Activated CD8-positive, alpha-beta memory T cell treated with anti-CD3 and anti-CD28 coated beads, Interleukin-2, amount 50 U/mL, for 48 hours (primary cell): ENCODE data around the gene EPHA4.
A peak's percentile ranks its signal among the peaks of the same experiment; 100 is the strongest.

Experiments used
- DNase-seq: peaks from one replicate; pipeline ENCODE4 v3.0.0-alpha.2; 2020

EPHA4 gene

GRCh38 chr2:221572219-221572820 lies at the start of gene EPHA4:
EPHA4 (minus strand) TSS chr2:221572304; CDS start chr2:221572248, 56 bp downstream.
- DNase-seq = peak; percentile 87

DNA sequence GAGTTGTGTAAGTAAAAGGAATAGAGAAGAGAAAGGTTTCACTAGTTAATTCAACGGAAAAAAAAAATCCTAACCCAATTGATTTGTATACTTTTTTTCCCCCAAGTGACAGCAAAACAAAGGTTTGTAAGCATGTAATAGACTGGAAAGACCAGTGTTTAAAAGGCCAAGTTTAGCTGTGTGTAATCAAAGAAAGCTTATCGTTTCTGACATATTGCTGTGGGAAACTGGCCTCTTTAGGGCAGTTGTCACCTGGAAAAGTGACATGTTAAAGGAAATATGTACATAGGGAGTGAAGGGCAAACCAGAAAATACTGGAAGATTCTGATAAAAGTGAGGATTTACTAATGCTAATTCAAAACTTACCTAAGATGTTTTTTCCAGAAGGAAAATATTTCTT lies 45.9 kb upstream of the EPHA4 start:
- DNase-seq = no peak

DNA sequence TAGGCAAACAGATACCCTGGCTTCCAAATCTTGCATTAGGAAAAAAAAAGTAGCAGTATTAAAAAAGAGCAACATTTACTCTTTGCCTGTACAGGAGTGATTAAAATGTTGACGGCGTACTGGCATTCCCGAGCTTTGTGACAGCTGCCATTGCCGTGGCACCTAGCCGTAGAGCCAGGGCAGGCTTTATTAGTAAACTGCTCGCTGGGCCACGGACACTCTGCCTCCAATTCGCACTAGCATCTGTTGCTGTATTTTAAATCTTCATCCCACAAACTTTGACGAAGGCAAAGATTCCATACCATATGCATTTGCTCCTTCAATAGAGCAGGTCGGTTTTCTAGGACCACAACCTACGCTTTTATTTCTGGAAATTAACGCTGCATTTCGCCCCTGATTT lies 44.5 kb upstream of the EPHA4 start:
- DNase-seq = no peak

- DNase-seq = no peak
Measured at GRCh38 chr2:221614274-221614673, 42.2 kb upstream of the EPHA4 start.

DNA sequence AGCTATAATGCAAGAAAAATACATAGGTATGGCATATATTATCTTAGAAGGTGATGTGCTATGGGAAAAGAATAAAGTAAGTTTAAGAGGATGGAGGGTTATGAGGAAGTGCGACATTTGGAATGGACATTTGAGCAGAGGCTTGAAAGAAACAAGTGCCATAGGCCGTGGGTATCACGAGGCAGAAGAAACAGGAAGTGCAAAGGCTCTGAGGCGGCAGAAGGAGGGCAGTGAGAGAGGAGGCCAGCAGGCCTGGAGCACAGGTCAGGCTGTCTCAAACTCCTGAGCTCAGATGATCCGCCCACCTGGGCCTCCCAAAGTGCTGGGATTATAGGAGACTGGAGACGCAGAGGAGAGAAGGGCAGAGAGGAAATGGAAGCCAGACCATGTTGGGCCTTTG lies 40.7 kb upstream of the EPHA4 start:
- DNase-seq = no peak

DNA sequence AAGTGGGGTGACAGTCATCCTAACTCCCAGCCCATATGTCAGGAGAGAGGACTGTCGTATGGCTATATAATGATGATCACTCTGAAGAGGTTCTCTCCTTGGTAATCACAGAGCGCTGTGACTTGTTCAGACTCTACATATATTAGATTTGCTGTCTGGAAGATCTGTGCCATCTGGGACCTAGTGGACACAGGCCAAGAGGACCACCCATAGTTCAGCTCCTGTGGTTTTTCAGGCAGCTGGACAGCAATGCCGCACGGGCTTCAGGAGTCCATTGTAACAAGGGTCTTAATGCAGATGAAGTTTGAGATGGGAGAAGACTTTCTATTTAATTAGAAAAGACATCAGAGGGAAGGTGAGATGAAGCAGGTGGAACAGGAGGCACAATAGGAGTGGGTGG lies 40.1 kb upstream of the EPHA4 start:
- DNase-seq = no peak

DNA sequence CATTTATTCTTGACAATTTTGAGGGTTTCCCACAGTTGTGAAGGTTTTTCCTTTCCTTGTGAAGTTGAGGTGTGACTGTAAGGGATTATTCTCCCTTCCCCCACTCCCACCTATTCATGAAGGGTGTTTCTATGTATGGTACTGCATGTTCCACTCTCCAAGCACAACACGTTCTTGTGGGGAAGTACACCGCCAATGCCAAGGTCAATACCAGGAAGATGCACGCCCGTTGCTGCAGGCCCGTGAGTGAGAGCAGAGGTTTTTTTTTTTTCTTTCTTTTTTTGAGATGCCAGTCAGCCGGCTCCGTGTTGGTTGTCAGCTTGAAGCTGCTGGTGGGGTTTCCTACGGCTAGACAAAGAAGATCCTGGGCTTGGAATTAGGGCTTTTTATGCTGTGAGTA lies 38.6 kb upstream of the EPHA4 start:
- no peak for DNase-seq

DNA sequence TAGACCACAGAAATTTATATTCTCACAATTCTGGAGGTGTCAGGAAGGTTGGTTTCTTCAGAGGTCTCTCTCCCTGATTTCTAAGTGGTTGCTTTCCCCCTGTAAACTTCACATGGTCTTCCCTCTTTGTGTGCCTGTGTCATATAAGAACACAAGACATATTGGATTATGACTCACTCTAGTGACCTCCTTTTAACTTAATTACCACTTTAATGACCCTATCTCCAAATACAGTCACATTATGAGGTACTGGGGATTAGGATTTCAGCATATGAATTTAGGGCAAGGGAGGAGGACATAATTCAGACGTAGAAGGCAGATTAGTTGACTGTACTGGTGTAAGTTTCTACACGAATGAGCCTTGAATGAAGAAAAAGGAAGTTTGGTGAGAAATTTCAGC lies 38.2 kb upstream of the EPHA4 start:
- no peak for DNase-seq

DNA sequence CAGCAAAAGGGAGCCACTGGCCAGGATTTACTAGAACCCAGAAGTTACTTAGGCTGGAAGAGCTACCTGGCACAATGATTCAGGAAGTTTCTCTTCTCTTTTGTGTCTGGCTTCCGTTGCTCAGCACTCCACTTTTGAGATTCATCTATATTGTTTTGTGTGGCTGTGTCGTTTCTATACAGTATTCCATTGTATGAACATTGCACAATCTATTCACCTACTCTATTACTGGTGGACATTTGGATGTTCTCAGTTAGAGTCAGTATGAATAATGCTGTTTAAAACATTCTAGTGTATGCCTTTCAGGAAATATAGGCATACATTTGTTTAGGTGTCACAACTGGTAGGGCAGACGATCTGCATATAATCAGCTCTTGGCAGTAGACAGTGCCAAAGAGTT lies 36.3 kb upstream of the EPHA4 start:
- DNase-seq = no peak

- DNase-seq = no peak
Measured at GRCh38 chr2:221606424-221606823, 34.3 kb upstream of the EPHA4 start.

DNA sequence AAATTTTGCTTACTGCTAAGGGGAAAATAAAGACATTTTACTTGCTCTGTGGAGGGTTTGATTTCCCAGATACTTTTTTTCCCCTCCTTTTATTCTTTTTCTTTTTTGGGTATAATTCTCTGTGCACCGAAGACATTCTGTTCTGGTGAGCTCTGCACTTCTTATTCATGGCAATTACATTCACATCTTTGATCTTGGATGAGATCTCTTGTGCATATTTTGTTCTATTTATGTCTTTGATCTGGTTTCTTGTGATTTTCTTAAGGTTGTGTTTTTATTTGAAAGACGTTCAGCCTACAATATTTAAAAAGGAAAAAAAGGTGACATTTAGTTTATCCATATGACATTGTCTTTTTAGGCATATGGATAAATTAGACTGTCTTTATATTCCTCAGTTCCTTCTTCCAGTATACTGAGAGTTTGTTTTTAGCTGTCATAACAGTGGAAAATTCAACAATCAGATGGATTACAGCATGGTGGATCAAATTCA lies 33.7 kb upstream of the EPHA4 start:
- no peak for DNase-seq

- no peak for DNase-seq
Measured at GRCh38 chr2:221602938-221603337, 30.8 kb upstream of the EPHA4 start.

- no peak for DNase-seq
Measured at GRCh38 chr2:221601376-221601775, 29.3 kb upstream of the EPHA4 start.

DNA sequence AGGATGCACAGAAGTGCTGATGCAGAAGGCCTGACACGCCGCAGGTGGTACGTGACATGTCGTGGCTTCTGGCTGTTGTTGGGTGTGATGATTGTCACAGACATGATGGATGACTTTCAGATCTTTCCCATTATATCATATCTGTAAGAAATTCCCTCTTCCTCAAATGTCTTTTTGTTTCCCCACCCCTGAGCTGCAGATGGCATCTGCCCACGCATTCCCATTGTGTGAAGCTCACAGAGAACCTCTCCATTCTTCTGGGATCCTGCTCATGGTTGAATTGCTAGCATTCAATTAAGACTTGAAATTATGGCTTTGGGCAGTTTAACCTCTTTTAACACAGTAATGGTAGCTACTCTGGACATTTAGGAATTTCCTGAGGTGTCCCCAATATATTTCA lies 28.3 kb upstream of the EPHA4 start:
- no peak for DNase-seq

GRCh38 chr2:221596192-221596591 lies 24.1 kb upstream of the EPHA4 start:
- no peak for DNase-seq

DNA sequence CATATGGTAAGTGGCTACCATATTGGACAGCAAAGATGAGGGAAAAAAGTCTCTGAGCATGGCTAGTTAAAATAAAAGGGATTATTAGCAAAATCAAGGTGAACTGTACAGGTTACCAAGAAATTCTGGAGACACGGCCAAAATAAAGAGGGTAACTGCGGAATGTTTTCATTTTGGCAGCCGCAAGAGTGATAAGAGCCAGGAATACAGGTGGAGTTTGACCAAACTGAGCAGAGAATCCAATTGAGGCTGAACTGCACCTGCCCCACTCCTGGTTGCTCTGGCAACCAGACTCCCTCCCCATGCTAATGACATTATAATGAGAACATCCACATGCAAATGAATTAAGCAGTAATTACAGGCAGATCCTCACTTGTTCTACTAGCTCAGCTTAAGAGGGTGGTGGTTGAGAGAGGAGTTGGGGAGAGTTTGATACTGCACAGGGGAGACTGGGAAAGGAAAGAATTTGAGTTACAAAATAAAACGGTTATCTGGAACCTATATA lies 18.8 kb upstream of the EPHA4 start:
- DNase-seq = no peak

DNA sequence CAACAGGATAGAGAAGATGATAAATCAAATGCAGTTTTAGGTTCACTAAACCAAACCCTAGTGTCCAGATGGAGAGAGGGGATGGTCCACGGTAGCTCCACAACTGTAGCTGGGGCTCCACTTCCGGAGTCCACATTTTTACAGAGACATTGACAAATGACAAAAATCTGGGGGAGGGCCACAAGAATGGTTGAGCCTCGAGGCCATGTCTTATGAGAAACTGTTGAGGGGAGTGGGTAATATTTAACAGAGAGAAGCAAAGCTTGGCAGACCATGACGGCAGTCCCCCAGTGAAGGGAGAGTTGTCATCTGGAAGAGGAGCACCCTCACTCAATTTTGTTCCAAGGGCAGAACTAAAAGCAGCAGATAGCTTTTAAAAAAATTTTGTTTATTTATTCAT lies 17.6 kb upstream of the EPHA4 start:
- DNase-seq = no peak

DNA sequence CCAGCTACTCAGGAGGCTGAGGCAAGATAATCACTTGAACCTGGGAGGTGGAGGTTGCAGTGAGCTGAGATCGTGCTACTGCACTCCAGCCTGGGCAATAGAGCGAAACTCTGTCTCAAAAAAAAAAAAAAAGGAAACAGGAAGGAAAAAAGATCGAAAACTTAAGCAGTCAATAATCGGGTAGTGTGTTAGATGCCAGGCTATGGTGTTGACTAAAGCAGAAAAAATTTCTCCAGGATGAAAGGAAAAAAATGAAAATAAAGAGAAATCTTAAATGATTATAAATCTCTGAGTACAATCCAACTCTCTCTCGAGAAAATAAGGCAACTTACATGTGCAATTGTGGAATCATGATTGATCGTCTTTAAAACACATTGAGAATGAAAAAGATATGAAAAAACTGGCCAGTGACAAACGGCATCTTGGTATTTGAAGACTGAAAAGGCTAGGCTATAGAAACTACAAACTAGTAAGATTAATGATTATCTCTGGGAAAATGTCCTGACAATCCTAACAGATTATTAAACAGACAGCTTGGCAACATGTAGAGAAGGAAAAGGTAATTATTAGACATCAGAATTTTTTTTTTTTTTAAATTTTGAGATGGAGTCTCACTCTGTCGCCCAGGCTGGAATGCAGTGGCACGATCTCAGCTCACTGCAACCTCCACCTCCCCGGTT lies 16.3 kb upstream of the EPHA4 start:
- DNase-seq = no peak

DNA sequence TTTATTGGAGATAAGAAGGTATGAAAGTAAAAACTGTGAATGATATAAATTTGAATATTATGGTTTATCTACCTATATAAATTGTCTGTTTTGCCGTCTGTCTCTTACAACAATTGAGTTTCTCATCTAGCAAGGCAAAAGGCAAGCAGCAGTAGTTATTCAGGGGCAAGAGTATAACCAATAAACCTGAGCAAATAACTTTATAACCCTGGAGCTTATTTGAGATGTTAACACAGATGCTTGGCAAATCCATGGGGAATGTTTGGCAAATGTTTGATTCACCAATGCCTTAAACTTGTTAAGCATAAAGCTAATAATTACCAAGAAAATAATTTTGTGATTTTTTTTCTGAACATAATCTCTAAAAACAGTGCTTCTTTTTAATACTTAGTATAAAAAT lies 9.9 kb upstream of the EPHA4 start:
- no peak for DNase-seq

DNA sequence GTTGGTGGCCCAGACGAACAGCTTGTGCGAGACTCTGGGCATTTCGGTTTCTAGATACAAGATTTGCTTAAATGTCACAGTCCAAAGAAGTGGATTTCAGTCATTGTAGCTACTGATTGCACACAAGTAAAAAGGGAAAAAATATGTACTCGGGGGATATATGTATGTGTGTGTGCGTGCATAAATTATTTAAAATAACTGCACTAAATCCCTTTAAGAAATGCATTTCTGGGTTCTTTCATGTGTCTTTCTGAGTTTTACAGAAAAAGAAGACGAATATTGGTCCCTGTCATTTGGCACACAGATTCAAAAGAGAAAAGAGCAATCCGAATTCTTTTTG lies 2.1 kb upstream of the EPHA4 start:
- DNase-seq = no peak

- DNase-seq = peak; percentile 95
Measured at GRCh38 chr2:221573430-221574230, 1.5 kb upstream of the EPHA4 start.

- DNase-seq = peak; percentile 73
Measured at GRCh38 chr2:221572821-221573429, 821 bp upstream of the EPHA4 start.

GRCh38 chr2:221571551-221572218 lies 419 bp downstream of the EPHA4 start:
- DNase-seq = peak; percentile 62
